ENCODE data around the gene MECP2. TPM values are rescaled to one million over a fixed set of nuclear protein-coding genes. Genes with fewer than 3 reads are reported as not detected.

The MECP2 gene
- total RNA-seq, 2 experiments from 2014 or later, result 31.2 to 48.6 TPM

GRCh38 chrX:154036513-154036912, 61.0 kb downstream of the MECP2 start:
- CTCF ChIA-PET (ENCODE audit: unreplicated experiment), result no interaction called here
- Histone ChIP-seq H2AFZ (ENCODE audit: low read length) (no peak overlapping the region), H3K9me2 (ENCODE audit: insufficient read depth, low read length) (no peaks in the 10 kb centered on the region), H3K9me3 (ENCODE audit: low read length) (no peaks in the 10 kb centered on the region), H3K79me2 (ENCODE audit: insufficient read depth, low read depth, low read length) (peaks cover 4% of the 10 kb centered on the region; the same call in 1 of the 2 replicates), H3K4me2 (ENCODE audit: low read length) (no peak overlapping the region), H3K4me3 (ENCODE audit: low read depth, low read length, poor library complexity, severe bottlenecking) (no peak overlapping the region), H4K20me1 (ENCODE audit: insufficient read depth, low read length) (no peaks in the 10 kb centered on the region), H3K27ac (ENCODE audit: low read depth, low read length, poor library complexity, severe bottlenecking) (no peak overlapping the region), H3K36me3 (ENCODE audit: insufficient read depth, low read length) (peaks cover 12% of the 10 kb centered on the region; the same call in 1 of the 2 replicates), H3K4me1 (ENCODE audit: insufficient read depth, low read length, poor library complexity, severe bottlenecking) (peaks cover 17% of the 10 kb centered on the region)
- no peak for TF ChIP-seq EZH2phosphoT487 (IDR thresholded peaks at IDR 0.05; ENCODE audit: borderline replicate concordance, low read depth, low read length)
- TF ChIP-seq, protein P1, sequence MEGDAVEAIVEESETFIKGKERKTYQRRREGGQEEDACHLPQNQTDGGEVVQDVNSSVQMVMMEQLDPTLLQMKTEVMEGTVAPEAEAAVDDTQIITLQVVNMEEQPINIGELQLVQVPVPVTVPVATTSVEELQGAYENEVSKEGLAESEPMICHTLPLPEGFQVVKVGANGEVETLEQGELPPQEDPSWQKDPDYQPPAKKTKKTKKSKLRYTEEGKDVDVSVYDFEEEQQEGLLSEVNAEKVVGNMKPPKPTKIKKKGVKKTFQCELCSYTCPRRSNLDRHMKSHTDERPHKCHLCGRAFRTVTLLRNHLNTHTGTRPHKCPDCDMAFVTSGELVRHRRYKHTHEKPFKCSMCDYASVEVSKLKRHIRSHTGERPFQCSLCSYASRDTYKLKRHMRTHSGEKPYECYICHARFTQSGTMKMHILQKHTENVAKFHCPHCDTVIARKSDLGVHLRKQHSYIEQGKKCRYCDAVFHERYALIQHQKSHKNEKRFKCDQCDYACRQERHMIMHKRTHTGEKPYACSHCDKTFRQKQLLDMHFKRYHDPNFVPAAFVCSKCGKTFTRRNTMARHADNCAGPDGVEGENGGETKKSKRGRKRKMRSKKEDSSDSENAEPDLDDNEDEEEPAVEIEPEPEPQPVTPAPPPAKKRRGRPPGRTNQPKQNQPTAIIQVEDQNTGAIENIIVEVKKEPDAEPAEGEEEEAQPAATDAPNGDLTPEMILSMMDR (conservative IDR thresholded peaks at IDR 0.05; ENCODE audit: low read length), result no peak
- BruUV-seq (replicated peaks), result no TSS peak
- POLR2A ChIA-PET, result interaction anchor here (0.6 kb wide), 1 partner anchor 71 kb away, joined by 3 read pairs; no protein-coding TSS in a partner anchor
- intact Hi-C loops (cut with micrococcal nuclease; ENCODE audit: unreplicated experiment), result no loop called here
- DNase-seq (ENCODE audit: low spot score), result no peak

- Histone ChIP-seq H4K20me1 (ENCODE audit: insufficient read depth, low read length) (no peaks in the 10 kb centered on the region), H3K9me3 (ENCODE audit: low read length) (no peaks in the 10 kb centered on the region), H3K79me2 (ENCODE audit: insufficient read depth, low read depth, low read length) (no peaks in the 10 kb centered on the region), H2AFZ (ENCODE audit: low read length) (no peak overlapping the region), H3K4me1 (ENCODE audit: insufficient read depth, low read length, poor library complexity, severe bottlenecking) (peaks cover 5% of the 10 kb centered on the region), H3K27ac (ENCODE audit: low read depth, low read length, poor library complexity, severe bottlenecking) (no peak overlapping the region), H3K36me3 (ENCODE audit: insufficient read depth, low read length) (peaks cover 27% of the 10 kb centered on the region), H3K9me2 (ENCODE audit: insufficient read depth, low read length) (no peaks in the 10 kb centered on the region), H3K4me3 (ENCODE audit: low read depth, low read length, poor library complexity, severe bottlenecking) (no peak overlapping the region), H3K4me2 (ENCODE audit: low read length) (no peak overlapping the region)
- DNase-seq (ENCODE audit: low spot score), result no peak
- ChIA-PET CTCF (ENCODE audit: unreplicated experiment) (no interaction called here), POLR2A (interaction anchor here (0.6 kb wide), 1 partner anchor 19 kb away, joined by 3 read pairs; no protein-coding TSS in a partner anchor)
- intact Hi-C loops (cut with micrococcal nuclease; ENCODE audit: unreplicated experiment), result no loop called here
- BruUV-seq (replicated peaks), result no TSS peak
- TF ChIP-seq EZH2phosphoT487 (IDR thresholded peaks at IDR 0.05; ENCODE audit: borderline replicate concordance, low read depth, low read length), result no peak
- TF ChIP-seq, protein P1 (conservative IDR thresholded peaks at IDR 0.05; ENCODE audit: low read length), result no peak
Observed at GRCh38 chrX:154033848-154034247, 63.7 kb downstream of the MECP2 start.

GRCh38 chrX:154032653-154033052, 64.9 kb downstream of the MECP2 start:
- Histone ChIP-seq H2AFZ (ENCODE audit: low read length) (no peak overlapping the region), H3K79me2 (ENCODE audit: insufficient read depth, low read depth, low read length) (no peaks in the 10 kb centered on the region), H3K36me3 (ENCODE audit: insufficient read depth, low read length) (peaks cover 27% of the 10 kb centered on the region), H3K4me3 (ENCODE audit: low read depth, low read length, poor library complexity, severe bottlenecking) (no peak overlapping the region), H3K4me2 (ENCODE audit: low read length) (no peak overlapping the region), H3K9me3 (ENCODE audit: low read length) (no peaks in the 10 kb centered on the region), H3K9me2 (ENCODE audit: insufficient read depth, low read length) (no peaks in the 10 kb centered on the region), H3K27ac (ENCODE audit: low read depth, low read length, poor library complexity, severe bottlenecking) (no peak overlapping the region), H4K20me1 (ENCODE audit: insufficient read depth, low read length) (no peaks in the 10 kb centered on the region), H3K4me1 (ENCODE audit: insufficient read depth, low read length, poor library complexity, severe bottlenecking) (peaks cover 5% of the 10 kb centered on the region)
- DNase-seq (ENCODE audit: low spot score), result no peak
- ChIA-PET CTCF (ENCODE audit: unreplicated experiment) (no interaction called here), POLR2A (no interaction called here)
- TF ChIP-seq EZH2phosphoT487 (IDR thresholded peaks at IDR 0.05; ENCODE audit: borderline replicate concordance, low read depth, low read length), result no peak
- TF ChIP-seq, protein P1 (conservative IDR thresholded peaks at IDR 0.05; ENCODE audit: low read length), result no peak
- intact Hi-C loops (cut with micrococcal nuclease; ENCODE audit: unreplicated experiment), result no loop called here
- no TSS peak for BruUV-seq (replicated peaks)
